ENCODE results near the gene POTEB. TPM values are rescaled to one million over a fixed set of nuclear protein-coding genes. Genes with fewer than 3 reads are reported as not detected.
"Not testable (repeated sequence)": the region's sequence is repeated elsewhere in the genome, so short reads cannot be mapped to it uniquely, and the experiment has no call there.

Gene POTEB
- total RNA-seq (2014; rRNA removed; shearing (Covaris generic); ENCODE audit: low replicate concordance), result not detected in 2 replicates

- H3K4me3 ChIP-seq, H3K36me3 ChIP-seq, DNase-seq, H3K27me3 ChIP-seq, H3K9me3 ChIP-seq: not testable (repeated sequence)
Observed at GRCh38 chr15:21877635-21878034, at the start of gene POTEB. Gene POTEB, minus strand, starts transcription at chr15:21877735. Its CDS starts 489 bp downstream, at chr15:21877246.

GRCh38 chr15:21890955-21891354 lies 13.4 kb upstream of the POTEB start:
- not testable (repeated sequence) for H3K27me3 ChIP-seq, DNase-seq, H3K9me3 ChIP-seq, H3K4me3 ChIP-seq, H3K36me3 ChIP-seq

- H3K4me3 ChIP-seq, H3K9me3 ChIP-seq, DNase-seq, H3K36me3 ChIP-seq, H3K27me3 ChIP-seq: not testable (repeated sequence)
Observed at GRCh38 chr15:21889542-21889941, 12.0 kb upstream of the POTEB start.

DNA sequence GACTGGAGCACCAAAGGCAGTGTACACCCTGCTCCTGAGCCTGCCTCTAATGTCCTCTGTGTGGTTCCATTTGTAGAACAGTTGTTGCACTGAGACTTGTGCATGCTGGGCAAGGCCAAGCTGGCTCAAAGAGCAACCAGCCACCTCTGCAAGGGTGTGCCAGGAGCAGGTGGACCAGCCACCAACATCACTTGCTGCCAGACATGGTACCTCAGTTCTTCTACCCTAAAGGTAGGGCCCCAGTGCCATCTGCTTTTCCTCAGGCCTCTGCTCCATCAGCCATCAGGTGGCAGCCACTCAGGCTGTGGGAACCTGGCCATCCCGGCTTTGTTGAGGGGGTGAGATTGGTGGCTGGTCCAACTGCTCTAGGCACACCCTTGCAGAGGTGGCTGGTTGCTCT lies 38.7 kb downstream of the POTEB start:
- H3K4me3 ChIP-seq, H3K27me3 ChIP-seq, H3K9me3 ChIP-seq, H3K36me3 ChIP-seq, DNase-seq: not testable (repeated sequence)

Other genes starting within 250 kb of the POTEB start
- not detected in 2 replicates for gene OR4M2, start 202.8 kb upstream of the POTEB start, total RNA-seq (2014; rRNA removed; shearing (Covaris generic); ENCODE audit: low replicate concordance)

All from MG63 (cell line).